HEK293T (cell line): ENCODE results near the gene ANXA3.

Experiments
- CTCF ChIA-PET: fragments of 350-600 bp; formaldehyde crosslinking; extraction: SDS; loops from one replicate; lab custom pipeline; 2021; ENCODE audit warnings: antibody characterized with exemption, inconsistent platforms; lab: Yijun Ruan, JAX
- POLR2A ChIA-PET: fragments of 350-600 bp; formaldehyde crosslinking; extraction: SDS; loops from one replicate; lab custom pipeline; 2020; ENCODE audit warnings: antibody characterized with exemption, inconsistent platforms; lab: Yijun Ruan, JAX
- DNase-seq: peaks from one replicate; pipeline ENCODE4 v3.0.0; 2012; ENCODE audit warnings: mixed read lengths; ENCODE audit errors: extremely low spot score
- ARNT ChIP-seq: fragments of 450-650 bp; IDR thresholded peaks from 2 replicates; pipeline ENCODE4 v1.6.1; 2017; ENCODE audit warnings: mild to moderate bottlenecking
- BHLHE40 ChIP-seq: fragments of 450-650 bp; IDR thresholded peaks from 2 replicates; pipeline ENCODE4 v1.6.1; 2016; ENCODE audit warnings: mild to moderate bottlenecking, moderate library complexity, borderline replicate concordance
- CTBP1 ChIP-seq: fragments of 450-650 bp; IDR thresholded peaks from 2 replicates; pipeline ENCODE4 v1.6.1; 2016; ENCODE audit warnings: borderline replicate concordance
- ELF4 ChIP-seq: fragments of 450-650 bp; IDR thresholded peaks from 2 replicates; pipeline ENCODE4 v1.6.1; 2017; ENCODE audit warnings: antibody characterized with exemption
- FOXA1 ChIP-seq: fragments of 450-650 bp; IDR thresholded peaks from 2 replicates; pipeline ENCODE4 v1.6.1; 2016; ENCODE audit warnings: mild to moderate bottlenecking
- FOXK2 ChIP-seq: fragments of 450-650 bp; IDR thresholded peaks from 2 replicates; pipeline ENCODE4 v1.6.1; 2016; ENCODE audit warnings: mild to moderate bottlenecking
- FOXM1 ChIP-seq: fragments of 450-650 bp; IDR thresholded peaks from 2 replicates; pipeline ENCODE4 v1.6.1; 2017; ENCODE audit warnings: mild to moderate bottlenecking, borderline replicate concordance
- HDGF ChIP-seq: fragments of 450-650 bp; IDR thresholded peaks from 2 replicates; pipeline ENCODE4 v1.6.1; 2017; ENCODE audit warnings: antibody characterized with exemption, borderline replicate concordance
- L3MBTL2 ChIP-seq: fragments of 450-650 bp; conservative IDR thresholded peaks from 2 replicates; pipeline ENCODE4 v1.6.1; 2016; ENCODE audit warnings: mild to moderate bottlenecking
- LEF1 ChIP-seq: fragments of 450-650 bp; IDR thresholded peaks from 2 replicates; pipeline ENCODE4 v1.6.1; 2017; ENCODE audit warnings: mild to moderate bottlenecking, borderline replicate concordance
- NFRKB ChIP-seq: fragments of 450-650 bp; IDR thresholded peaks from 2 replicates; pipeline ENCODE4 v1.6.1; 2016; ENCODE audit warnings: mild to moderate bottlenecking, moderate library complexity
- PKNOX1 ChIP-seq: fragments of 450-650 bp; IDR thresholded peaks from 2 replicates; pipeline ENCODE4 v1.6.1; 2016
- SP1 ChIP-seq: fragments of 450-650 bp; IDR thresholded peaks from 2 replicates; pipeline ENCODE4 v1.6.1; 2017
- SUZ12 ChIP-seq: fragments of 450-650 bp; IDR thresholded peaks from 2 replicates; pipeline ENCODE4 v1.6.1; 2016; ENCODE audit warnings: mild to moderate bottlenecking
- TARDBP ChIP-seq: fragments of 450-650 bp; IDR thresholded peaks from 2 replicates; pipeline ENCODE4 v1.6.1; 2016
- ZNF384 ChIP-seq: fragments of 450-650 bp; IDR thresholded peaks from 2 replicates; pipeline ENCODE4 v1.6.1; 2016

ANXA3 gene

DNA sequence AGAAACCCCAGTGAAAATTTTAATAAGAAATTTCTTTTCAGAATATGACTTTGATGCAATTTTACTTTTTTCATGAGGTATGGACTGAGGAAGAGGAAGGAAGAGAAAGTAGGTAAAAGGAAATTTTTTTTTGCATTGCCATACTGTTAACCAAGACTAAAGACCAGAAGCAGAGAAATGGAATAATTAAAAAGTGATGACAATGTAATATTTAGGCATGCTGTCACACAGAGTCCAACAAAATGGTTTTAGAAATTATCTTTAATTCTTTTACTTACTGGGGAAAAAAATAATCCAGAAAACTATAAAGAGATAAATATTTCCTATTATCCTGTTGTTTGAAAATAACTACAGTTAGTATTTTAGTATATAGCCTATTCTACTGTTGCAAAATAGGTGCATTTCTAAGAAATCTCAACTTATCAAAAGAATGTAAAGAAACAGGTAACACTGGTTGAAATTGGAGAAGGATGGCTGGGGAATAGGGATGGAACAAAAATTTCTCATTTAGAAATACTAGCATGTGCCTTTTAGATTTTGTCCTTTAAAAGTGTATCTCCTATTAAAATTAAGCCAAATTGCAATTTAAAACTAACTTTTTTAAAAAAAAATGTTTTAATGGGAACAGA is 92.6 kb downstream of the ANXA3 start:
- CTCF ChIA-PET = interaction anchor here (0.6 to 1.3 kb wide), 8 partner anchors 10 to 223 kb away, joined by 3 to 6 read pairs (median 3); no protein-coding TSS in a partner anchor
- POLR2A ChIA-PET = no interaction called here
- no peak for DNase-seq
- no peak for TF ChIP-seq CTBP1

DNA sequence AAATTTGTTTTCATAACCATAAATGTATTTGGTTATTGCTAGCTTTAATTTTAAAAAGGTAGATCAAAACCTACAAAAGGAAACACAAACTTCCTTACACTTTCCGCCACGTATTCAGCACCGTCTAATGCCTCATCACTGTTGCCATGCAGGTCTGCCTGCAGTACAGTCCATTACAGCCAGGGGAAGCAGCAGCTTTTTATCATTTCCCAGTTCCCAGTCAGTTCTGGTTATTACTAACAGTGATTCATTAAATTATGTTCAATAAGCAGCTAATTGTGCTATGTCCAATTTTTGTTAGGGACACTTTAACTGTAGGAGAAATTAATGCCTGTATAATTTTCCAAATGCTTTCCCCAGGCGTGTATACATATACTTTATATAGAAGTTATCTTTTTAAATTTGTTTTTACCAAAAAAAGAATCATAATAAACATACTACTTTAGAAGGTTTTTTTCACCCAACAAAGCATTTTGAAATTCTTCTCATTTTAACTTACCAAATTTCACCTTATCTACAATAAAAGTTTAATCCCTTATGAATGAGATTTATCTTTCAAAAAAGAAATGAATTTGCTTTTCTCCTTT is 93.3 kb downstream of the ANXA3 start:
- ChIA-PET CTCF (interaction anchor here (0.6 to 1.3 kb wide), 8 partner anchors 9 to 222 kb away, joined by 3 to 6 read pairs (median 3); no protein-coding TSS in a partner anchor), POLR2A (no interaction called here)
- TF ChIP-seq LEF1 (no peak), FOXM1 (no peak), SUZ12 (no peak), ARNT (no peak), HDGF (no peak), NFRKB (no peak), L3MBTL2 (no peak), ELF4 (no peak), ZNF384 (no peak), FOXK2 (no peak)

GRCh38 chr4:78645853-78646757 is 94.5 kb downstream of the ANXA3 start:
- POLR2A ChIA-PET = no interaction called here
- TF ChIP-seq FOXM1 (no peak), BHLHE40 (no peak), FOXK2 (no peak), ELF4 (no peak), L3MBTL2 (no peak), NFRKB (no peak), TARDBP (no peak), ARNT (no peak), LEF1 (no peak)
- DNase-seq = no peak
- CTCF ChIA-PET = no interaction called here

More for the DNA sequence above, 93.3 kb downstream of the ANXA3 start:
- peak; percentile 73 for DNase-seq

DNA sequence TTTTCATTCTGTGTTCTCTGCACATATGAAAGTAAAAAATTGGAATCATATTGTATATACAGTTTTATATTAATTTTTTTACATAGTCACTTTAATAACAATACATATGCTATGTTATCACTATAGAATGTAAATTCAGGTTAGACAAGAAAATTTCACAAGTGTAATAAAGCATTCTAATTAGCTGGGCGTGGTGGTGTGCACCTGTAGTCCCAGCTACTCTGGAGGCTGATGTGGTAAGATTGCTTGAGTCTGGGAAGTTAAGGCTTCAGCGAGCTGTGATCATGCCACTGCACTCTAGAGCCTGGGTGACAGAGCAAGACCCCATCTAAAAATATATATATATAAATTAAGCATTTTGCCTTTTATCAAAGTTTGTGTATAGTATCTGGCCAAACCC is 95.7 kb downstream of the ANXA3 start:
- ChIA-PET CTCF (no interaction called here), POLR2A (no interaction called here)
- TF ChIP-seq SUZ12 (no peak), FOXK2 (no peak), FOXM1 (no peak), FOXA1 (no peak), ELF4 (no peak), L3MBTL2 (no peak), SP1 (no peak), CTBP1 (no peak)
- DNase-seq = no peak

- TF ChIP-seq NFRKB = no peak
- DNase-seq = no peak
- ChIA-PET CTCF (no interaction called here), POLR2A (no interaction called here)
Observed at GRCh38 chr4:78648640-78649363, 97.2 kb downstream of the ANXA3 start.

- ChIA-PET CTCF (interaction anchor here (0.6 to 1.4 kb wide), 2 partner anchors 16 to 92 kb away, joined by 3 to 5 read pairs; no protein-coding TSS in a partner anchor), POLR2A (no interaction called here)
- no peak for DNase-seq
- TF ChIP-seq ZNF384 (no peak), ELF4 (no peak), PKNOX1 (no peak), HDGF (no peak), TARDBP (no peak), SP1 (no peak), FOXA1 (no peak), FOXM1 (no peak), SUZ12 (no peak), BHLHE40 (no peak), FOXK2 (no peak), LEF1 (no peak), ARNT (no peak), L3MBTL2 (no peak), NFRKB (no peak), CTBP1 (no peak)
Observed at GRCh38 chr4:78650106-78651024, 98.8 kb downstream of the ANXA3 start.
